Hematopoietic multipotent progenitor cell treated with erythropoietin and hydrocortisone succinate and interleukin-3 and kit ligand, for 4 days (in vitro differentiated cells): ENCODE results near the gene COX14.
"Not testable (repeated sequence)": the region's sequence is repeated elsewhere in the genome, so short reads cannot be mapped to it uniquely, and the experiment has no call there.

Experiments
- DNase-seq: peaks from one replicate; pipeline ENCODE4 v3.0.0-alpha.2; 2015

COX14 gene

DNA sequence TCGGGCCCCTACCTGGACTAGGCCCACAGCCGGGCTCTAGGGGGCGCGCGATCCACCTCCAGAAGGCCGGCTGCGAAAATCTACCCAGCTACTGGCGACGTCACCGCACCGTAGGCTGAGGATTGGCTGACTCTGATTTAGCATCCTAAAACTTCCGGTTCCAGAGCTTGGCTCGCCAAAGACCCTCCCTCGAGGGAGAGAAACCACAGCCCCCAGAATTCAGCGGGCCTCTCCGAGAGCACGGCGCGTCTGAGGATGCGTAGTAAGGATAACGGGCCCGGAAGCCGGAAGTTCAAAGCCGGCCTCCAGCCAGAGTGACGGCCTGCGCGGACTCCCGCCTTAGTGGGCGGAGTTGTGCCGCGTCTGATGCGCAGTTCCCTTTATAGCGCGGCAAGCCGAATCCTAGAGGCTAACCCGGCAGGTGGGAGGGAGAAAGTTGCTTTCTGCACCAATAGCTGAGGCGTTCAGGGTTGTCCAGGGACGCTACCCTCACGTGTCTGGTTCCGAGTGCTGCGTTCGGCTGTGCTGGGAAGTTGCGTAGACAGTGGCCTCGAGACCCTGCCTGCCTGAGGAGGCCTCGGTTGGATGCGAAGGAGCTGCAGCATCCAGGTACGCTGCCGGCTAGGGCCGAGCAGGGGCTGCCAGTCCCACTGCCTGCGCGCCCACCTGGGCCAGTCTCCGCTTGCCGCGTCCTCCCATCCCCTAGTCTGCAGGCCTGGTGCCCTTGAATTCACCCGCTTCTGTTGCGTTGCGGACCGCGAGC lies at the start of gene COX14:
Gene COX14 (plus strand): TSS at position 544 of the 763 bp plus-strand sequence. CDS start 7,808 bp downstream, outside the sequence.
- peak; percentile 100 for DNase-seq

DNA sequence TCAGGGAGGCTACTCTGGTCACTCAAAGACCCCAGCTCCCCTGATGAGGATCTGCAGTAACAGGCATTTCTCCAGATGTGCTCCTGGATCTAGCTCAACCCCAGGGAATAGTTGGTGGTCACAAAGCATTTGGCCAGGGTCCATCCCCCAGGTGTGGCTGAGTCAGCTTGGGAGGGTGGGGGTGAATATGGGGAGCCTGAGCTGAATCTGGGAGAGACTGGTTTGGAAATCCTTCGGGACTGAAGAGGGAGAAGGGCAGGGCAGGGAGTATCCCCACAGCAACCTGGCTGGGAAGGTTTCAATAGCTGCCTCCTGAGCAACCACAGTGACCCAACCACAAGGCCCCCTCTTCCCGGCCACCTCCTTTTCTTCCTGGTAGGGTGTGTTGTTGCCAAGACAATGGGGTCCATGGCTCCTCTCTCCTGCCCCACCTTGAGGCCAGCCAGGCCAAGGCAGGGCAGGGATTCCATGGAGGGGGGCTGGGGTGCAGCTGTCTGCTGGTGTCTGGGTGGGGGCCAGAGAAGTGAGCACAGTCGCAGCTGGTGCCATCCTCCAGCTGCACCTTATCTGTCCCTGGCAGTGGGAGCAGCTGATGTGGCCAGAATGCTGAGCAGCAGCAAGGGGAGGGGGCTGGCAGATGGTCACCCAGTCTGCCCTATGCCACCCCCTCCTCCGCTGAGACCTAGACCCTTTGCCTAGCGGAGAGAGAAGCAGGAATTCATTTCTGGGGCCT lies 49.1 kb upstream of the COX14 start:
- DNase-seq, result peak; percentile 31

DNA sequence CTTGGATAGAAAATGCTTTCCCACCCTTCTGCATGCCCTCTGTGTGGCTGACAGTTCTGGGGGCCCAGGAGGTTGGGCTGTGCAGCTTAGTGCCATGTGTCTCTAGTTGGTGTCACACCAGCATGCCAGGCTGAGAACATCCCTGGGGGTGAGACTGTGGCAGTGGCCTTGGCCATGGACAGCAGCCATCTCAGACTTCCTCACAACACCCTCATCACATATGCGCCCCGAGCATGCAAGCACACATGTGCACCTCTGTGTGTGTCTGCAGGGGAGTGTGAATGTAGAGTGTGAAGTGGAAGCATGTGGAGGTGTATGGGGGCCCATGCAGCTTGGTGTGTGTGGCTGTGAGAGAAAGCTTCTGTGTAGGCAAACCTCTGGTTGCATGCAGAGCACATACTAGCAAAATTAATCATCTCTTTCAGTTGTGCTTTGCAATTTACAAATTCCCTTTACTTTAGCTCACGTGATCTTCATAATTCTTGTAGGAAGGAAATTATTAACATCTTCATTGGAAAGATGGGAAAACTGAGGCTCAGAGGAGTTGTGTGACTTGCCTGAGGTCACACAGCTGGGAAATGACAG lies 46.2 kb upstream of the COX14 start:
- no peak for DNase-seq

DNA sequence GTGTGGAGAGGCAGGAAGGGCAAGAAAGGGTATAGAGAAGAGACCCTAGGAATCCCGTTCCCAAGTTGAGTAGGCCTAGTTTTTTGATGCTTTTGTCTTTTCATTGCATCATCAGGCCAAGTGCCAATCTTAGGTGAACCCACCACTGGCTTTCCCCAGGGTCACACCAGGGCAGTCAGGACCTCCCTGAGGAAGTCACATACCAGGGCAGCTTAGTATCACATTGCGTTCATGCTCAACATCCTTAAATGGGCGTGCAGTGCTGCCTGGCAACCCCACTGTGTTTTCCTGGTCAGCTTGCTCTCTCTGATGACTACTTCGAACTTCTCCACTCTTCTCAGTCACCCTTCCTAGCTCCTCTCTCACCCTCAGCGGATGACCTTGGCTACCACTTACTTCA lies 45.6 kb upstream of the COX14 start:
- DNase-seq, result no peak

DNA sequence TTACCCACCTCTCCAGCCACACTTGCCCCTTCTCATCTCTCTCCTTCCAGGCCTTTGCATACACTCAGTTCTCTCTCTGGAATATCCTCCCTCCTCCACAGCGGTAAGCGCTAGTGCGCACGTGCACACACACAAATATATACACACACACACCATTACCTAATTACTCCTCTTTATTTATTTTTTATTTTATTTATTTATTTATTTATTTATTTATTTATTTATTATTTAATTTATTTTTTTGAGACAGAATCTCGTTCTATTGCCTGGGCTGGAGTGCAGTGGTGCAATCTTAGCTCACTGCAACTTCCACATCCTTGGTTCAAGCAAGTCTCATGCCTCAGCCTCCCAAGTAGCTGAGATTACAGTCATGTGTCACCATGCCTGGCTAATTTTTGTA lies 43.0 kb upstream of the COX14 start:
- DNase-seq, result no peak

DNA sequence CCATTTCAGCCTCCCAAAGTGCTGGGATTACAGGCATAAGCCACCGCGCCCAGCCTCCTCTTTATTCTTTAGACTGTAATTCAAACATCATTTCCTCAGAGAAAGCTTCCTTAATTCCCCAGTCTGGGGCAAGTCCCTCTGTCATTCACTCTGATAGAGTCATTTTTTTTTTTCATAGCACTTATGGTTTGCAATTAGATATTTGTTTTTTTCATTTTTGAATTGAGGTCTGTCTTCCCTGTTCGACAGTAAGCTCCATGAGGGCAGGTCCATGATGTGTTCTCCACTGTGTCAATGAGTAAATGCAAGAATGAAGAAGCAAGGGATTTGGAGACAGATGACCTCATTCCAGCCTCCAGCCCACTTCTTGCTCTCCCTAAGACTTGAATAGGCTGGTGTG lies 42.5 kb upstream of the COX14 start:
- no peak for DNase-seq

DNA sequence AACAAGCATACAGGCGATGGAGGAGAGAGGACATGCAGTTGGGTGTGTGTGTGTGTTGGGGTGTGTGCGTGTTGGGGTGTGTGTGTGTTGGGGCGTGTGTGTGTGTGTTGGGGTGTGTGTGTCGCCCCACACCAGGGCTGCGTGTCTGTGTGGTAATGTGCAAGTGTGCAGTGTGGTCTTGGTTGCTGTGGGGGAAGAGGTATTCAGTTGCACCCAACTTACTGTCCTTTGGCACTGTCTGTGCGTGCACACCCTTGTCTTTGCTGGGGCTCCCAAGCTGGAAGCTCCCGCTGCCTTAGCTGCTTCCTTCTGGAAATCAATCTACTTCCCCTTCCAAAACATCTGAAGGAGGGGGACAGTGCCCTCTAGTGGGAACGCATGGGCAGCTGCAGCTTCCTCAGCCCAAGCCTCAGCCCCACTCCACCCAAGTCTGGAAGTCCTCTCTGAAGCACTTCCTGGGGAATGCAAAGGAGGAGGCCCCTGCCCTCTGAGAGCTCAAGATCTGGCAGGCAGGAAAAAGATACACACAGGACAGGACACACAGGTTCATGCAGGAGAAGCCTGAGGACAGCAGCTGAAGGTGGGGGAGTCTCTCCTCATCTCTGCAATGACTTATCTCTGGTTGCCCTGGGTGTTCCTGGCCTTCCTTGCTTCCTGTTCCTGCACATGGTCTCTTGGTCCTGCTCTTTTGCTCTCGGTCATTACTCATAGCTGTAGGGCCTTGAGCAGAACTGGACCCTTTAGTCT lies 41.5 kb upstream of the COX14 start:
- peak; percentile 90 for DNase-seq

DNA sequence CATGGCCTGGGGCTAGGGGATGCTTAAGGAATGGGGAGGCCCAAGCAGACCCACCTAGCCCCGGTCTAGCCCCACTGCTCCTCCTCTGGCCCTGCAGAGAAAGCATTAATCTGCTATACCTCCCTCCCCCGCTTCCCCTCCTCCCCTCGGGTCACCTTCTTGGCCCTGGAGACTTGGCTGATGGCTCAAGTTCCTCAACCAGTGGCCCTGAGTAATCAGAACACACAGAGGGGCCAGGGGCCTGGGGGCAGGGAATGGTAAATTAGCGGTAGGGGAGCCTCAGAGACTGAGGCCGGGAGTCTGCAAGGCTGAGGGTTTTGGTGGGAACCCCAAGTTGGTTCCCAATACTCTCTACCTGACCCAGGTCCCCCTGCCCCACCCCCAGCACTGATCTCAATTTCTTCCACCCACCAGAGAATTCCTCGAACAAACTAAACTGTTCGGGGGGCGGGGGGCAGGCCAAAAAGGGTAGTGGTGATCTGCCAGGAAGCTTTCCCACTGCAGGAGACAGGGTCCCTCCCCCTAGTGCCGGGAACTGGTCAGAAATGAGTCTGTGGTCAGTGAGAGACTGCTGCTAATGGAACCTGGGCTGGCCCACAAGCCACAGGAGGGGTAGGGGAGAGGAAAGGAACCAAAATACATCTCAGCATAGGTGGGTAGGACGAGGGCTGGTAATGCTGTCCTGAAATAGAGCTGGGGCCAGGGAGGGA lies 39.7 kb upstream of the COX14 start:
- no peak for DNase-seq

DNA sequence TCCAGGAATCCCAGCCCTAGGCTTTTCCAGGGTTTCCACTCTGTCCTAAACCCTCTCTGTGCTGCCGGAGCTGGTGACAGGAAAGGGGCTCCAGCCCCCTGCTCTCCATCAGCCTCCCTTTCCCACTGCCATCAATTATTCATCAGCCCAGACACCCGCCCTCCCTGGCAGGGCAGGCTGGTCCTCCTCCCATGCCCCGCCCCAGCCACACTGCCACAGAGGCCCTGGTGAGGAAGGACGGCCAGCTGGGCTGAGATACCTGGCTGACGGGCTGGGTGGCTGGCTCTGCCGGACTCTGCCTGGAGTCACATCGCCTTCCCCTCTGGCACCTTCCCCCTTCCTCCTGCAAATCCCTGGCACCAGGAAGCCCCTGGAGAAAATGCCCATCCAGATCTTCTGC lies 38.8 kb upstream of the COX14 start:
- DNase-seq, result no peak

DNA sequence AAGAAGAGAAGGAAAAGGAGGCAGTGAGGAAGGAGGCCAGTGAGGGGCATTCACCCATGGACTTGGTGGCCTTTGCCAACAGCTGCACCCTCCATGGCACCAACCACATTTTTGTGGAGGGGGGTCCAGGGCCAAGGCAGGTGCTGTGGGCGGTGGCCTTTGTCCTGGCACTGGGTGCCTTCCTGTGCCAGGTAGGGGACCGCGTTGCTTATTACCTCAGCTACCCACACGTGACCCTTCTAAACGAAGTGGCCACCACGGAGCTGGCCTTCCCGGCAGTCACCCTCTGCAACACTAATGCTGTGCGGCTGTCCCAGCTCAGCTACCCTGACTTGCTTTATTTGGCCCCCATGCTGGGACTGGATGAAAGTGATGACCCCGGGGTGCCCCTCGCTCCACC lies 38.3 kb upstream of the COX14 start:
- no peak for DNase-seq

DNA sequence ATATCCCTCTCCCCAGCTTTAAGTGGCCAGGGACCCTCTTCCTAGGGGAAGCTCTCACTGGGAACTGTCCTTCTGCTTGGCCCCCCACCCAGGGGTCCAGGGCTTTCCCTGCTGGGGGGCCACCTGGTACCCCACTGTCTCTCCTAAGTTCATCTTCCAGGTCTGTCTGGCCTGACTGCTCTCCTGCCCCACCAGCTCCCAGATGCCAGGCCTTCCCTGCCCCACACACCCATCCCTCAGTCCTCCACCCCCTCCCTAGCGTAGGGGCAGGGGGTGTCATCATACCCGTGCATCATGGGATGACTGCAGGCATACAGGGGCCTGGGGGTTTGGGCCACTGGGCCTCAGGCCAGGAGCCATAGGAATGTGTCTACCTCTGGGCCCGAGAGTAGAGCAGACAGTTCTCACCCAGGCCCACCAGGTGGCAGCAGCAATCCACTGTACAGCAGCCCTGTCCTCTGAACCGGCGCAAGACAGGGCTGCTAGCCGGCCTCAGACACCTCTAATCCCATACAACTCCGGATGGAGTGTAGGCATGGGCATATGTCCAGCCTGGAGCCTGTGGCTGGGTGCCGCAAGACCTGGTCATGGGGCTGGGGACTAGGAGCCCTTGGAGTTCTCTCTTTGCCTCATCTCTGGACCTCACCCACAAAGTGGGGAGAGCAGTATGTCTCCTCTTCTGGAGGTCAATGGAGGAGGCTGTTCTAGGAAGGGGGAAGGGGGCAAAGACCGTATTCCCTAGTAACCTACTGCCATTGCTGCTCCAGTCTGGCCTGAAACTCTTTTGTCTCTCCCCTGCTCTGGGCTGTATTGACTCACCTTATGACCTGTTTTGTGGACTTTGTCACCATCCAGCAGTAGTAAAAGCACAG lies 36.9 kb upstream of the COX14 start:
- DNase-seq, result peak; percentile 90

DNA sequence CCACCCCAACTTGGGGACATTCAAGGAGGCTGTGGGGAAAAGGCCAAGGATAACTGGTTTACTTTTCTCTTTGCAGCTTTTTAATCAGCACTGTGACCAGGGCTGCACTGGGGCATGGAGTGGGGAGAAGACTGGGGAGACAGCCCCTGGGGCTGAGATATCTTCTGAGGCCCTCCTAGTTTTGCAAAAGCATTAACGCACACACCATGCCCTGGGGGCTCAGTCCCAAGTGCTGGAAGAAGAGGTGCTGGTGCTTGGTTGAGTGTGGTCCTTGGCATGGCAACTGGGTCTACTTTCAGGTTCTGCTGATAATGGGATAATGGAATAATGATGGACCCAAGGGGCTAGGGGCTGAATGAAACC lies 36.2 kb upstream of the COX14 start:
- no peak for DNase-seq

DNA sequence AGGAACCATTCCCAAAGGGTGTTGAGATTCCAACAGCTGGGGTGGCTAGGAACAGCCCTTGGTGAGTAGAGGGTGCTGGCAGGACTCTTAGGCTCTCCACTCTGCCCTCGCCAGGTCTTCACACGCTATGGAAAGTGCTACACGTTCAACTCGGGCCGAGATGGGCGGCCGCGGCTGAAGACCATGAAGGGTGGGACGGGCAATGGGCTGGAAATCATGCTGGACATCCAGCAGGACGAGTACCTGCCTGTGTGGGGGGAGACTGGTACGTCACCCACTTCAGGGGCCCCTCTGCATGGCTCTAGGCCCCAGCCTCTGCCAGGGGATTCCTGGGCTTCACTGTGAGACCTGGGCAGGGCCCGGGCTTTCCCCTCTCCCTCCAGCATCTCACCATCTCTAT lies 34.9 kb upstream of the COX14 start:
- no peak for DNase-seq

DNA sequence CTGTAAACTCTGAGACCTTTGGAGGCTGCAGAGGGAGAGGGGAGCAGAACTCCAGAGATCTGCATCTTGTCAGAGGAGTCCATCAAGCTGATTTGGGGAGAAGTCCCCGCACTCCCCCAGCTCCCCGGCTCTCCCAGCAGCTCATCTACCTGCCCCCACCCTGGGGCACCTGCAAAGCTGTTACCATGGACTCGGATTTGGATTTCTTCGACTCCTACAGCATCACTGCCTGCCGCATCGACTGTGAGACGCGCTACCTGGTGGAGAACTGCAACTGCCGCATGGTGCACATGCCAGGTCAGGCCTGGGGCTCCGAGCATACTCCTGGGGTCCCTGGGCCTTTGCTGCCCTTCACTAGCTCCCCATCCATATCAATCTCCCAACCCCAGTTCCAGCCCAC lies 33.8 kb upstream of the COX14 start:
- no peak for DNase-seq

DNA sequence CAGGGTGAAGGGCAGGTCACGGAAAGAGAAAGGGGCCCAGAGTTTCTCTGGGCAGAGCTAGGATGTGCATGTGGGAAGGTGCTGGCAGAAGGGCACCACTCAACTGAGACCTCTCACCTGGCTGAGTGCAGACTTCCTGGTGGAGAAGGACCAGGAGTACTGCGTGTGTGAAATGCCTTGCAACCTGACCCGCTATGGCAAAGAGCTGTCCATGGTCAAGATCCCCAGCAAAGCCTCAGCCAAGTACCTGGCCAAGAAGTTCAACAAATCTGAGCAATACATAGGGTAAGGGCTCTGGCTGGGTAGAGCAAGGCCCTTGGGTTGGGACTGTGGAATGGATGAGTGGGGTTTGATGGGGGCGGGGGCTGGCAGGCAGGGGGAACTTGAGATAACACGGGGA lies 32.3 kb upstream of the COX14 start:
- no peak for DNase-seq

DNA sequence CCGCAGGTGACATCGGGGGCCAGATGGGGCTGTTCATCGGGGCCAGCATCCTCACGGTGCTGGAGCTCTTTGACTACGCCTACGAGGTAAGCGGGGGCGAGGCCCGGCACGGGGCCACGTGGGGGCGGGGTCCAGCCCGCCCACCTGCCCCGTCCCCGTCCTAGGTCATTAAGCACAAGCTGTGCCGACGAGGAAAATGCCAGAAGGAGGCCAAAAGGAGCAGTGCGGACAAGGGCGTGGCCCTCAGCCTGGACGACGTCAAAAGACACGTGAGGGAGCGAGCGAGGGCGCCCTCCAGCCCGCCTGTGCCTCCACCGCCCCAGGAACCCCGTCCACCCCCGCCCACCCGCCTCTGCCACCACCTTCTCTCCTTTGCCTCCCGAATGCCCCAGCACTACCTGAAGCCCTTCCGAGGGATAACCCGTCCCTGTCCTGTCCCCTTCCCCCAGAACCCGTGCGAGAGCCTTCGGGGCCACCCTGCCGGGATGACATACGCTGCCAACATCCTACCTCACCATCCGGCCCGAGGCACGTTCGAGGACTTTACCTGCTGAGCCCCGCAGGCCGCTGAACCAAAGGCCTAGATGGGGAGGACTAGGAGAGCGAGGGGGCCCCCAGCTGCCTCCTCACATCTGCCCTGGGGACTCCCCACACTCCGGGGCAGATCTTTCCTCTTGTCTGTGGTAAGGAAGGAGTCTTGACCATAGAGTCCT lies 30.8 kb upstream of the COX14 start:
- DNase-seq, result no peak

DNA sequence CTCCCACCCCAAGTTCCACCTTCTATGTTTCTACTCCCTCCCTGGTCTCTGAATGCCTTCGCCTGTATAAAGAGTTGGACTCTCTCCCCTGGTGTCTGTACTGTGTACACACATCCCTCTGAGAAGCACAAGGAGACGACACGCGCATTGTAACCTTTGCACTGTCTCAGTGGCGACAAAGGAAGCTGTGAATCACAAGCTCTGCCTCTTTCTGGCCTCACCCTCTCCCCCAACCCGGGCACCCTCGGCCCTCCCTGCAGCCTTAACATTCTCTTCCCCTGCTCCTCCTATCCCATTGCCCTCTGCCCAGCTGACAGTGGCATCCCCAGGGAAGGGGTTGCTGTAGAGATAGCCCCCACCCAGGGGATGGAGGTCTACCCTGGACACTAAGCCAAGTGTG lies 29.4 kb upstream of the COX14 start:
- DNase-seq, result no peak

DNA sequence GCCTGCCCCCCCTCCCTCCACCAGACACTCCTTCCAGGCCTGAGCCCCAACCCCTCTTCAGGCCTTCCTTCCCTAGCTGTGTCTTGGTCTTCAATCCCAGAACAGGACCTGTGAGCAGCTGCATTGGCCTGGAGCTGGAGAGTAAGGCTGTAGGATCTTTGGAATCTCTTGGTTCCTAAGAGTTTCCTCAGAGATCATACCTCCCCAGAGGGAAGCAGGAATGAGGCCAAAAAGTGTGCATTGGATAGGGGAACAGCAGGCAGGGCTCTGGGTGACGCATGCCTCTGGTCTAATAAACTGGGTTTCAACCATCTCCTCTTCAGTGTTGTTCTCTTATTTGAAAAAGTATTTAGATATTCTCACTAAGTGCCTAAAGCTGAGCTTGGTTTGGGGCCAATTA lies 28.7 kb upstream of the COX14 start:
- no peak for DNase-seq

DNA sequence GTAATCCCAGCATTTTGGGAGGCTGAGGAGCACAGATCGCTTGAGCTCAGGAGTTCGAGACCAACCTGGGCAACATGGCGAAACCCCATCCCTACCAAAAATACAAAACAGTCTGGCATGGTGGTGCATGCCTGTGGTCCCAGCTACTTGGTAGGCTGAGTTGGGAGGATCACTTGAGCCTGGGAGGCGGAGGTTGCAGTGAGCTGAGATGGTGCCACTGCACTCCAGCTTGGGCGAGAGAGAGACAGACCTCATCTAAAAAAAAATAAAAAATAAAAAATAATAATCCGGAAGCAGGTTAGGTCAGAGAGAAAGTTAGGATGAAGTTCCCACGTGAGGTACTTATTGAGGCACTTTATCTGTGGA lies 27.6 kb upstream of the COX14 start:
- not testable (repeated sequence) for DNase-seq

DNA sequence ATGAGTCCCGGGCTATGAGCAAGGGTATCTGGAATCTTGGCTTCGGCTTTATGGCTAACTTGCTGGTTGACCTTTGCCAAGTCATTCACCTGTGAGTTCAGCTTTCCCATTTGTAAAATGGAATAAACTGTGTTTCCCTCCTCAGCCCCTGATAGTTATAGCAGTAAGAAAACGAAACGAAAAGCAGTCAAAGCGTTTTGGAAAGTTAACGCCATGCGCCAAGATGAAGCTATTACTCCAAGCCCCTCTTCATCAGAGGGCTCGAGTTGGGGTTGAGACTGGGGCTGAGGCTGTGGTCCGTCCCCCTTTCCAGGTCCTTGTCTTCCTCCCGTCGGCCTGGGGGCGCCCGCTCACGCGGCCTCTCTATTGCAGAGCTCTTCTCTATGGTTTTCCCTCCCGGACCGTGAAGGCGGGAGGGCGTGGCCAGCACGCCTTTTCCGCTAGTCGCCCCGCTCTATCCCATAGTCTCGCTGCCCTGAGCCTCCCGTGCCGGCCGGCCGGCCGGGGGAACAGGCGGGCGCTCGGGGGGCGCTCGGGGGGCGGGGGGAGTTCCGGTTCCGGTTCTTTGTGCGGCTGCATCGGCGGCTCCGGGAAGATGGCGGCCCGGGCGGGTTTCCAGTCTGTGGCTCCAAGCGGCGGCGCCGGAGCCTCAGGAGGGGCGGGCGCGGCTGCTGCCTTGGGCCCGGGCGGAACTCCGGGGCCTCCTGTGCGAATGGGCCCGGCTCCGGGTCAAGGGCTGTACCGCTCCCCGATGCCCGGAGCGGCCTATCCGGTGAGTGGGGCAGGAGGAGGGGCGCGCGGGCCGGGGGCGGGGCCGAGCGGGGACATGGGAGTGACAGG lies 27.0 kb upstream of the COX14 start, which contains the start of gene SMARCD1:
Gene SMARCD1 (plus strand): TSS at position 568 of the 840 bp plus-strand sequence. CDS start 28 bp downstream, at position 596.
- DNase-seq, result peak; percentile 97
